GM12864 (cell line): Measurements from ENCODE around the gene TSR3.

Experiments used
- DNase-seq: peaks from one replicate; pipeline ENCODE4 v3.0.0-alpha.2; 2011; ENCODE audit warnings: low read depth
- H3K4me3 ChIP-seq: 2 replicates; pipeline ENCODE4 v1.5.1; 2011; ENCODE audit warnings: mild to moderate bottlenecking, low read depth, low read length, control low read depth
- CTCF ChIP-seq: IDR thresholded peaks from 2 replicates; pipeline ENCODE4 v1.5.1; 2011; ENCODE audit warnings: low read depth, mild to moderate bottlenecking, moderate library complexity, low read length, control low read depth, inconsistent platforms; ENCODE audit errors: missing control alignments

The TSR3 gene

DNA sequence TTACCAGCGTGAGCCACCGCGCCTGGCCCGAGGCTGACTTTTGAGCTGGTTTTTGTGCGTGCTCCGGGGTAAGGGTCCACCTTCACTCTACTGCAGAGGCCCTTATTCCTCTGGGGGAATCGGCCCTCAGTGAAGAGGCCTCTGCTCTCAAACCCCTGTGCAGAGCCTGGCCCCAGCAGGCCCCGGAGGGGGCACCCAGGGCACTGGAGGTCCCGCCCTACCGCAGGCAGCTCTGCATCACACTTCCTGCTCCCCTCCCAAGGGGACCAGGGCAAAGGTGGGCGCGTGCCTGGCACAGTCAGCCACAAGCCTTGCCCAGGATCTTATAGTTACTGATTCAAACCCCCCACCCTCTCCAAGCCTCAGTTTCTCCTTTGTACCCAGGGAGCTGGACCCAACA is 45.9 kb downstream of the TSR3 start:
- DNase-seq, result no peak
- no peak overlapping the region for H3K4me3 ChIP-seq
- TF ChIP-seq CTCF, result no peak

GRCh38 chr16:1301562-1301961 is 50.1 kb downstream of the TSR3 start:
- TF ChIP-seq CTCF, result no peak
- DNase-seq, result no peak
- H3K4me3 ChIP-seq, result no peak overlapping the region

- H3K4me3 ChIP-seq, result no peak overlapping the region; the same call in 1 of the 2 replicates
- TF ChIP-seq CTCF, result peak; percentile 96
Measured at GRCh38 chr16:1300664-1301476, 50.8 kb downstream of the TSR3 start.

DNA sequence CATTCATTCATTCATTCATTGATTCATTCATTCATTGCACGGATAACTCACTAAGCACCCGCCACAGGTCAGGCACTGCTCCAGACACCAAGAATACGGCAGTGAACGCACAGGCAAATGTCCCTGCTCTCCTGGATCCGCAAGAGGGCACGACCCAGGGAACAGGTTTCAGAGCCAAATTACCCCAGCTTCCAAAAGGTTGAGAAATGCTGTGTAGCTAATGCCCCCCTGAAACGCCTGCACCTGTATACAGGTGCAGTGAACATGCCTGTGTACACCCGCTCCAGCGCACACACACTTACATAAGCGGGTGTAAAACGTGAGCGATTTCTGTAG is 51.8 kb downstream of the TSR3 start:
- no peak for TF ChIP-seq CTCF
- no peak for DNase-seq
- no peak overlapping the region for H3K4me3 ChIP-seq

More at GRCh38 chr16:1300664-1301476, 50.8 kb downstream of the TSR3 start:
- no peak for DNase-seq
